NK-92 (cell line): Measurements from ENCODE around the gene CAMK2B.
"Not testable (repeated sequence)": the region's sequence is repeated elsewhere in the genome, so short reads cannot be mapped to it uniquely, and the experiment has no call there.

Source experiments
- DNase-seq: peaks from one replicate; lab custom pipeline; 2025; ENCODE audit not compliant: unreplicated experiment; lab: John Stamatoyannopoulos, UW

The CAMK2B gene

GRCh38 chr7:44173911-44174693 is 151.3 kb downstream of the CAMK2B start:
- DNase-seq, result no peak

DNA sequence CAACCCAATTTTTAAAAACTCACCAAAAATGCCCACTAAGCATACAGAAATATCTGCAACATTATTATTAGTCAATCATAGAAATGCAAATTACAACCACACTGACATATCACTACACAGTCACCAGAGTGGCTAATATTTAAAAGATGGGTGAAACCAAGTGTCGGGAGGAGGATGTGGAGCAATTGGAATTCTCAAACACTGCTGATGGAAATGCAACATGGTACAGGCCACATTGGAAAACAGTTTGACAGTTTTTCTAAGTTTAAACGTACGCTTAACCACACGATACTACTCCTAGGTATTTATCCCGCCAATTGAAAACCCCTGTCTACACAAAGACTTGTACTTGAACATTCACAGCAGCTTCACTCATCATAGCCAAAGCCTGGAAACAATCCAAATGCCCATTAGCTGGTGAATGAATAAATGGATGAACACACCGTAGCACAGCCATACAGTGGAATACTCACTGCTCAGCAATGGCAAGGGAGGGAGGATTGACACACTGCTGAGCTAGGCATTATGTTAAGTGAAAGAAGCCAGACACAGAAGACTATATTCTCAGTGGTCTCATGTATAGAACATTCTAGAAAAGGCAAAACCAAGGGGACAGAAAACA is 152.5 kb downstream of the CAMK2B start:
- DNase-seq, result no peak

GRCh38 chr7:44172352-44172751 is 153.0 kb downstream of the CAMK2B start:
- no peak for DNase-seq

DNA sequence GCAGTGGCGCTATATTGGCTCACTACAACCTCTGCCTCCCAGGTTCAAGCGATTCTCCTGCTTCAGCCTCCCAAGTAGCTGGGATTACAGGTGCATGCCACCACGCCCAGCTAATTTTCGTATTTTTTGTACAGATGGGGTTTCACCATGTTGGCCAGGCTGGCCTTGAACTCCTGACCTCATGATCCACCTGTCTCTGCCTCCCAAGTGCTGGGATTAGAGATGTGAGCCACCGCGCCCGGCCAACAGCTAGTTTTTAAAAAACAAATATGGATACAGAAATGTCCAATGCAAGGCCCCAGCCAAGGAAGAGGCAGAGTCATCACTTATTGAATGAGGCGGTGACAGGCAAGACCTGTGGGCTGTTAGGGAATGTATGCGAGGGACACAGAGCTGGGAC is 153.5 kb downstream of the CAMK2B start:
- DNase-seq, result not testable (repeated sequence)

GRCh38 chr7:44167920-44168319 is 157.5 kb downstream of the CAMK2B start:
- DNase-seq, result no peak
